ENCODE results near the gene ADAT3.
"Not testable (repeated sequence)": the region's sequence is repeated elsewhere in the genome, so short reads cannot be mapped to it uniquely, and the experiment has no call there.

ADAT3 gene

GRCh38 chr19:1882786-1883692 is 22.2 kb upstream of the ADAT3 start:
- DNase-seq (ENCODE audit: low spot score) = no peak

GRCh38 chr19:1883784-1884183 is 21.4 kb upstream of the ADAT3 start:
- DNase-seq (ENCODE audit: low spot score) = no peak

- DNase-seq (ENCODE audit: low spot score) = peak; percentile 47
Measured at GRCh38 chr19:1884291-1884718, 20.9 kb upstream of the ADAT3 start.

GRCh38 chr19:1884719-1885334 is 20.4 kb upstream of the ADAT3 start:
- no peak for DNase-seq (ENCODE audit: low spot score)

GRCh38 chr19:1885398-1886119 is 19.6 kb upstream of the ADAT3 start, which contains the start of gene ABHD17A:
TSS of gene ABHD17A (minus strand) at chr19:1885496. CDS start at chr19:1881566, 3,930 bp downstream.
- peak; percentile 95 for DNase-seq (ENCODE audit: low spot score)

GRCh38 chr19:1886360-1886759 is 18.8 kb upstream of the ADAT3 start:
- not testable (repeated sequence) for DNase-seq (ENCODE audit: low spot score)

- no peak for DNase-seq (ENCODE audit: low spot score)
Measured at GRCh38 chr19:1888385-1888784, 16.8 kb upstream of the ADAT3 start.

GRCh38 chr19:1889907-1890306 is 15.3 kb upstream of the ADAT3 start:
- DNase-seq (ENCODE audit: low spot score) = no peak

GRCh38 chr19:1893791-1894190 is 11.4 kb upstream of the ADAT3 start:
- DNase-seq (ENCODE audit: low spot score) = no peak

GRCh38 chr19:1896508-1896907 is 8.7 kb upstream of the ADAT3 start:
- DNase-seq (ENCODE audit: low spot score) = no peak

GRCh38 chr19:1901940-1902404 is 3.2 kb upstream of the ADAT3 start:
- DNase-seq (ENCODE audit: low spot score) = no peak

- no peak for DNase-seq (ENCODE audit: low spot score)
Measured at GRCh38 chr19:1902923-1903322, 2.3 kb upstream of the ADAT3 start.

- no peak for DNase-seq (ENCODE audit: low spot score)
Measured at GRCh38 chr19:1904860-1905109, 414 bp upstream of the ADAT3 start.

GRCh38 chr19:1905863-1906375 is 720 bp downstream of the ADAT3 start:
- no peak for DNase-seq (ENCODE audit: low spot score)

GRCh38 chr19:1906985-1907562 is 1.9 kb downstream of the ADAT3 start:
- no peak for DNase-seq (ENCODE audit: low spot score)

GRCh38 chr19:1907563-1908363 is 2.6 kb downstream of the ADAT3 start:
- DNase-seq (ENCODE audit: low spot score) = no peak

GRCh38 chr19:1908364-1908678 is 3.1 kb downstream of the ADAT3 start:
- no peak for DNase-seq (ENCODE audit: low spot score)

GRCh38 chr19:1909761-1910080 is 4.5 kb downstream of the ADAT3 start:
- no peak for DNase-seq (ENCODE audit: low spot score)

GRCh38 chr19:1910177-1910576 is 5.0 kb downstream of the ADAT3 start:
- no peak for DNase-seq (ENCODE audit: low spot score)

- DNase-seq (ENCODE audit: low spot score) = no peak
Measured at GRCh38 chr19:1911098-1911497, 5.9 kb downstream of the ADAT3 start.

- DNase-seq (ENCODE audit: low spot score) = no peak
Measured at GRCh38 chr19:1911995-1912394, 6.8 kb downstream of the ADAT3 start.

Data from hematopoietic multipotent progenitor cell treated with erythropoietin and hydrocortisone succinate and interleukin-3 and kit ligand, for 17 days (in vitro differentiated cells).